MCF 10A (cell line): ENCODE measurements around the gene TSR2. TPM values are rescaled to one million over a fixed set of nuclear protein-coding genes. Genes with fewer than 3 reads are reported as not detected.
A peak's percentile ranks its signal among the peaks of the same experiment; 100 is the strongest.

ENCODE experiments used
- BruUV-seq: library from RNA; stranded (reverse); fragments of 400-500 nt; replicated peaks from 2 replicates; lab custom pipeline; 2021; lab: Mats Ljungman, UMichigan
- CTCF ChIA-PET: fragments of 300-600 bp; sonication (Branson Sonifier 250); formaldehyde crosslinking; extraction: SDS; loops from one replicate; lab custom pipeline; 2021; ENCODE audit warnings: antibody characterized with exemption, inconsistent platforms; lab: Yijun Ruan, JAX
- POLR2A ChIA-PET: fragments of 300-600, 350-650 bp; sonication (Branson Sonifier 250); formaldehyde crosslinking; extraction: SDS; loops from one replicate; lab custom pipeline; 2020; ENCODE audit warnings: antibody characterized with exemption, inconsistent platforms; lab: Yijun Ruan, JAX
- DNase-seq: peaks from one replicate; pipeline ENCODE4 v3.0.0-alpha.2; 2018; ENCODE audit not compliant: unreplicated experiment
- H3K27ac Mint-ChIP-seq: one replicate; pipeline ENCODE4 v1.8.0; 2022; ENCODE audit warnings: mild to moderate bottlenecking, low read depth, mixed read lengths; ENCODE audit not compliant: unreplicated experiment
- H3K27me3 Mint-ChIP-seq: one replicate; pipeline ENCODE4 v1.8.0; 2022; ENCODE audit warnings: mixed read lengths; ENCODE audit not compliant: insufficient read depth, unreplicated experiment
- H3K36me3 Mint-ChIP-seq: one replicate; pipeline ENCODE4 v1.8.0; 2022; ENCODE audit warnings: mild to moderate bottlenecking, moderate library complexity, mixed read lengths; ENCODE audit not compliant: insufficient read depth, unreplicated experiment
- H3K4me1 Mint-ChIP-seq: one replicate; pipeline ENCODE4 v1.8.0; 2022; ENCODE audit warnings: mixed read lengths; ENCODE audit not compliant: insufficient read depth, unreplicated experiment
- H3K4me3 Mint-ChIP-seq: one replicate; pipeline ENCODE4 v1.8.0; 2022; ENCODE audit warnings: mild to moderate bottlenecking, moderate library complexity, mixed read lengths; ENCODE audit not compliant: unreplicated experiment
- H3K9me3 Mint-ChIP-seq: one replicate; pipeline ENCODE4 v1.8.0; 2022; ENCODE audit warnings: mixed read lengths; ENCODE audit not compliant: unreplicated experiment
- intact Hi-C: fragments of 100-400 bp; cut with micrococcal nuclease; formaldehyde crosslinking; loops from 2 replicates; pipeline ENCODE4 v1.14.1; 2022
- total RNA-seq: library from RNA; stranded (reverse); gene quantifications from 2 replicates; pipeline ENCODE4 v1.2.3, GENCODE V29; 2022
- TF ChIP-seq, protein P1 (sequence below): fragments of 200-600 bp; IDR thresholded peaks from one replicate; pipeline ENCODE4 v1.8.0; 2022; ENCODE audit warnings: antibody characterized with exemption, mild to moderate bottlenecking; ENCODE audit not compliant: unreplicated experiment

The TSR2 gene
- total RNA-seq, 1 experiment from 2014 or later = 30.3 TPM

DNA sequence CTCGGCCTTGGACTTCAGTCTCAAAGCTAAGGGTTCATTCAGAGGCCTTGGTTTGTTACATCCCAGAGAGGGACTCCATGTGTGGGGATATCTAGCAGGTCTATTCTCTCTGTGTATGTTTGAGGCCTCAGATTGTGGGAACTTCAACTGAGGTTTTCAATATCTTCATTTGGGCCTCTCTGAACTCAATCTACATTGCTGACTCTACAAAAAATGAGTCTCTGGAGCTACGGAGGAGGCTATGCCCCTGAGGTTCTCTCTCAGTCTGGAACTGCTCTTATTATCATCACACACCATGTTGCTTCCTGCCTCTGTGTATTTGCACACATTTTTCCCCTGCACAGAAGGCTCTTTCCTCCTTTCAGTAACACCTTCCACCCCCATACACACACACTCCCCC, 5.1 kb upstream of the TSR2 start:
- intact Hi-C loops = no loop called here
- H3K36me3 Mint-ChIP-seq = no peaks in the 10 kb centered on the region
- CTCF ChIA-PET = interaction anchor here (0.7 kb wide), 1 partner anchor 13 kb away, joined by 4 read pairs; no protein-coding TSS in a partner anchor
- BruUV-seq = no TSS peak
- H3K4me3 Mint-ChIP-seq = no peak overlapping the region
- POLR2A ChIA-PET = no interaction called here
- no peak overlapping the region for H3K27ac Mint-ChIP-seq
- H3K27me3 Mint-ChIP-seq = peaks cover 2% of the 10 kb centered on the region
- no peaks in the 10 kb centered on the region for H3K9me3 Mint-ChIP-seq
- TF ChIP-seq, protein P1, sequence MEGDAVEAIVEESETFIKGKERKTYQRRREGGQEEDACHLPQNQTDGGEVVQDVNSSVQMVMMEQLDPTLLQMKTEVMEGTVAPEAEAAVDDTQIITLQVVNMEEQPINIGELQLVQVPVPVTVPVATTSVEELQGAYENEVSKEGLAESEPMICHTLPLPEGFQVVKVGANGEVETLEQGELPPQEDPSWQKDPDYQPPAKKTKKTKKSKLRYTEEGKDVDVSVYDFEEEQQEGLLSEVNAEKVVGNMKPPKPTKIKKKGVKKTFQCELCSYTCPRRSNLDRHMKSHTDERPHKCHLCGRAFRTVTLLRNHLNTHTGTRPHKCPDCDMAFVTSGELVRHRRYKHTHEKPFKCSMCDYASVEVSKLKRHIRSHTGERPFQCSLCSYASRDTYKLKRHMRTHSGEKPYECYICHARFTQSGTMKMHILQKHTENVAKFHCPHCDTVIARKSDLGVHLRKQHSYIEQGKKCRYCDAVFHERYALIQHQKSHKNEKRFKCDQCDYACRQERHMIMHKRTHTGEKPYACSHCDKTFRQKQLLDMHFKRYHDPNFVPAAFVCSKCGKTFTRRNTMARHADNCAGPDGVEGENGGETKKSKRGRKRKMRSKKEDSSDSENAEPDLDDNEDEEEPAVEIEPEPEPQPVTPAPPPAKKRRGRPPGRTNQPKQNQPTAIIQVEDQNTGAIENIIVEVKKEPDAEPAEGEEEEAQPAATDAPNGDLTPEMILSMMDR = no peak
- H3K4me1 Mint-ChIP-seq = no peaks in the 10 kb centered on the region
- DNase-seq = no peak

DNA sequence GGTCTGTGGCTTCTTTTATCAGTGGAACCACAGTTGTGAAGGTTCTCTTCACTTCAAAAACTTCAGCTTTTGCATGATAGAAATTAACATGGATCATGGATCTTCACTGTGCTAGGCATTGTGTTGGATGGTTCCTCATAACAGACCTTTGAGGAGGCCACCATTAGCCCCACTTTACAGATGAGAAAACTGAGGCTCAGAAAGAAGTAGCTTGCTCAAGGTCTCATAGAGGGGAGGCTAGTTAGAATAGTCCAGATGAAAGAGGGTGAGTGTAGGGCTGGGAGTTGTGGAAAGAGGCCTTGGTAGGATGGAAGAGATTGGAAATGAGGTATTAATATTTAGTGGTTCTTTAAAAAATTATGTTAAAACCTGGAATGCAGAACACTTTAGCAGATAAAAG, 2.6 kb downstream of the TSR2 start:
- no TSS peak for BruUV-seq
- Mint-ChIP-seq H3K9me3 (no peaks in the 10 kb centered on the region), H3K27me3 (peaks cover 48% of the 10 kb centered on the region), H3K36me3 (peaks cover 20% of the 10 kb centered on the region), H3K27ac (no peak overlapping the region), H3K4me3 (no peak overlapping the region), H3K4me1 (peaks cover 6% of the 10 kb centered on the region)
- ChIA-PET POLR2A (interaction anchor here (0.6 kb wide), 1 partner anchor 398 kb away, joined by 3 read pairs; no protein-coding TSS in a partner anchor), CTCF (interaction anchor here (0.6 to 0.8 kb wide), 2 partner anchors 105 to 209 kb away, joined by 3 read pairs; no protein-coding TSS in a partner anchor)
- TF ChIP-seq, protein P1 = no peak
- no peak for DNase-seq
- intact Hi-C loops = no loop called here

DNA sequence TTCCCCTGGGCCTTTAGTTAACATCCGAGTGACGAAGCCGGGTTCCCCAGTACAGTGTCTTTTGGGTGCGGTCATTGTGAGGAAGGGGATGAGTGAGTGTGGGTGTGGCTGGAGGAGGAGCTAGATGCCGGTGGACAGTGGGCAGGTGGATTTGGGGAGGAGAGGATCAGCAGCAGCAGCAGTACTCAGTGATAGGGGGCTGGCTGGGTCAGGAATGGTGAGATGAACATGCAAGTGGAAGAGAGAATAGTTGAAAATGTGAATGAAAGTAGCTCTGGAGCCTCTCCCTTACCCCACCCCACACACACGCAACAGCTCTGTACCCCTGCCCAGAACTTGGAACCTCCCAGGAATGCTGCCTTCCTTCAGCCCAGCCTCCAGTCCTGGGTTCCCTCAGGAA, 4.5 kb downstream of the TSR2 start:
- H3K4me3 Mint-ChIP-seq = no peak overlapping the region
- H3K4me1 Mint-ChIP-seq = peaks cover 6% of the 10 kb centered on the region
- BruUV-seq = TSS peak; percentile 57
- peaks cover 48% of the 10 kb centered on the region for H3K27me3 Mint-ChIP-seq
- no peak for DNase-seq
- POLR2A ChIA-PET = no interaction called here
- TF ChIP-seq, protein P1 = no peak
- CTCF ChIA-PET = interaction anchor here (0.6 kb wide), 1 partner anchor 195 kb away, joined by 5 read pairs; no protein-coding TSS in a partner anchor
- H3K36me3 Mint-ChIP-seq = peaks cover 25% of the 10 kb centered on the region
- H3K9me3 Mint-ChIP-seq = no peaks in the 10 kb centered on the region
- intact Hi-C loops = loop anchor here (5.0 kb wide), 1 partner anchor 613 kb away; no protein-coding TSS in a partner anchor
- H3K27ac Mint-ChIP-seq = no peak overlapping the region

DNA sequence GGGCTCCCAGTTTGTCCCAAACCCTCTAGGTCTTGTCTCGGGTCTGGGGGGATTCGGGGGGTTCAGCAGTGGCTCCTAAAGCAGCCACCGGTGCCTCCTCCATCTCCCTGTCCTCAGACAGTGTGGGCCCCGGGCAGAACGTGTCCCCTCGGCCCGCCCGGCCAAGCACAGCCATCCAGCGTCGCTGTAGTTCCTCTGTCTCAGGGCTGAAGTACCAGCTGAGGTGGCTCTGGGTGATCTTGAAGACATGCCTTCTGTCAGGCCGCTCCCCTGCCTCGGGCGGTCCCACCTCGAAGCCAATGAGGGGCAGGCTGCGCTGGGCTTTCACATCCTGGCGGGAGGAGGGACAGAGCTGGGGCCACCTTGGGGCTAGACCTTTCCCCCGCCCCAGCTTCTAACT, 5.9 kb downstream of the TSR2 start:
- BruUV-seq = no TSS peak
- ChIA-PET POLR2A (no interaction called here), CTCF (interaction anchor here (0.5 to 1.2 kb wide), 2 partner anchors 50 to 85 kb away, joined by 3 to 4 read pairs; no protein-coding TSS in a partner anchor)
- intact Hi-C loops = loop anchor here (5.0 kb wide), 1 partner anchor 611 kb away; no protein-coding TSS in a partner anchor
- H3K4me1 Mint-ChIP-seq = peaks cover 6% of the 10 kb centered on the region
- peaks cover 25% of the 10 kb centered on the region for H3K36me3 Mint-ChIP-seq
- H3K27ac Mint-ChIP-seq = no peak overlapping the region
- no peaks in the 10 kb centered on the region for H3K9me3 Mint-ChIP-seq
- H3K4me3 Mint-ChIP-seq = no peak overlapping the region
- TF ChIP-seq, protein P1 = no peak
- no peak for DNase-seq
- peaks cover 57% of the 10 kb centered on the region for H3K27me3 Mint-ChIP-seq
